GM23338 (cell line): ENCODE results near the gene UBAC1. TPM values are rescaled to one million over a fixed set of nuclear protein-coding genes. Genes with fewer than 3 reads are reported as not detected.

Experiments
- ATAC-seq: fragments of 200-7000 bp; cut with Tn5 transposase; 3 replicates; pipeline ENCODE4 v1.9.1; 2020
- DNase-seq: peaks from one replicate; pipeline ENCODE4 v3.0.0-alpha.2; 2015; ENCODE audit warnings: low spot score
- H2AFZ ChIP-seq: fragments of 200-600 bp; sonication (generic); 2 replicates; pipeline ENCODE4 v1.8.0; 2016; ENCODE audit warnings: antibody characterized with exemption, mild to moderate bottlenecking, moderate library complexity
- H3F3A ChIP-seq: fragments of 200-600 bp; sonication (generic); replicated peaks from 2 replicates; pipeline ENCODE4 v1.8.0; 2017; ENCODE audit warnings: antibody characterized with exemption, mixed run types, low read depth
- H3K27ac ChIP-seq: fragments of 200-600 bp; sonication (generic); 2 replicates; pipeline ENCODE4 v1.6.1; 2016; ENCODE audit warnings: low read depth
- H3K27me3 ChIP-seq: fragments of 200-600 bp; sonication (generic); 2 replicates; pipeline ENCODE4 v1.8.0; 2016; ENCODE audit warnings: mild to moderate bottlenecking, mixed run types, moderate library complexity; ENCODE audit not compliant: insufficient read depth
- H3K36me3 ChIP-seq: fragments of 200-600 bp; sonication (generic); 2 replicates; pipeline ENCODE4 v1.8.0; 2016; ENCODE audit warnings: mild to moderate bottlenecking; ENCODE audit not compliant: insufficient read depth
- H3K4me1 ChIP-seq: fragments of 200-600 bp; sonication (generic); 2 replicates; pipeline ENCODE4 v1.8.0; 2016; ENCODE audit warnings: mild to moderate bottlenecking, moderate library complexity; ENCODE audit not compliant: insufficient read depth
- H3K4me2 ChIP-seq: fragments of 200-600 bp; sonication (generic); 2 replicates; pipeline ENCODE4 v1.7.1; 2017; ENCODE audit warnings: mixed run types
- H3K4me3 ChIP-seq: fragments of 200-600 bp; sonication (generic); 2 replicates; pipeline ENCODE4 v1.6.1; 2016; ENCODE audit warnings: mixed run types
- H3K79me2 ChIP-seq: fragments of 200-600 bp; sonication (generic); replicated peaks from 2 replicates; pipeline ENCODE4 v1.8.0; 2017; ENCODE audit warnings: mild to moderate bottlenecking; ENCODE audit not compliant: insufficient read depth
- H3K9me2 ChIP-seq: fragments of 200-600 bp; sonication (generic); 2 replicates; pipeline ENCODE4 v1.8.0; 2017; ENCODE audit not compliant: insufficient read depth
- H4K20me1 ChIP-seq: fragments of 200-600 bp; sonication (generic); replicated peaks from 2 replicates; pipeline ENCODE4 v1.8.0; 2017; ENCODE audit warnings: mild to moderate bottlenecking; ENCODE audit not compliant: insufficient read depth
- H3K27ac Mint-ChIP-seq: 2 replicates; pipeline ENCODE4 v1.8.0; 2020; ENCODE audit warnings: inconsistent platforms, mild to moderate bottlenecking, moderate library complexity, mixed read lengths
- H3K27me3 Mint-ChIP-seq: 3 replicates; pipeline ENCODE4 v1.8.0; 2022; ENCODE audit warnings: low read depth, mild to moderate bottlenecking, moderate library complexity, mixed read lengths, inconsistent platforms; ENCODE audit not compliant: insufficient read depth, poor library complexity
- H3K36me3 Mint-ChIP-seq: 3 replicates; pipeline ENCODE4 v1.8.0; 2021; ENCODE audit warnings: low read depth, mild to moderate bottlenecking, inconsistent platforms, moderate library complexity, mixed read lengths
- H3K4me1 Mint-ChIP-seq: 3 replicates; pipeline ENCODE4 v1.8.0; 2020; ENCODE audit warnings: mild to moderate bottlenecking, inconsistent platforms, mixed read lengths
- H3K4me3 Mint-ChIP-seq: 3 replicates; pipeline ENCODE4 v1.8.0; 2021; ENCODE audit warnings: moderate library complexity, mild to moderate bottlenecking, inconsistent platforms, mixed read lengths
- H3K9me3 Mint-ChIP-seq: 3 replicates; pipeline ENCODE4 v1.8.0; 2020; ENCODE audit warnings: moderate library complexity, mild to moderate bottlenecking, inconsistent platforms, mixed read lengths
- CREB1 ChIP-seq: fragments of 250-450 bp; sonication (Bioruptor Pico); IDR thresholded peaks from 2 replicates; pipeline ENCODE4 v1.5.0; 2020; ENCODE audit warnings: low read depth, mild to moderate bottlenecking, moderate library complexity
- EZH2 ChIP-seq: fragments of 200-600 bp; sonication (generic); IDR thresholded peaks from one replicate; pipeline ENCODE4 v1.8.0; 2017; ENCODE audit warnings: antibody characterized with exemption, mild to moderate bottlenecking, low read depth; ENCODE audit not compliant: unreplicated experiment
- STAT1 ChIP-seq: IDR thresholded peaks from one replicate; pipeline ENCODE4 v1.6.1; 2016; ENCODE audit warnings: antibody characterized with exemption; ENCODE audit not compliant: unreplicated experiment
- ZNF114 ChIP-seq: fragments of 250-450 bp; sonication (Bioruptor Pico); IDR thresholded peaks from 2 replicates; pipeline ENCODE4 v1.5.0; 2020; ENCODE audit warnings: mild to moderate bottlenecking, moderate library complexity
- polyA plus RNA-seq: library from polyadenylated mRNA; unstranded; fragments of >200 nt; fragmentation: Nextera tagmentation; extraction: Ambion mirVana; gene quantifications from 2 replicates; pipeline ENCODE4 v1.2.1, GENCODE V29; 2016
- total RNA-seq: library from RNA; depleted of rRNA; stranded (reverse); fragments of >200 nt; shearing (Covaris generic); gene quantifications from 2 replicates; pipeline ENCODE4 v1.2.3, GENCODE V29; 2014
- TF ChIP-seq, protein P1 (sequence below): IDR thresholded peaks from one replicate; pipeline ENCODE4 v1.6.1; 2018; ENCODE audit warnings: antibody characterized with exemption; ENCODE audit not compliant: unreplicated experiment
- TF ChIP-seq, protein P2 (sequence below), 2 experiments: fragments of 200-600 bp in 1 of 2; sonication (generic) in 1 of 2; conservative IDR thresholded peaks; 2 replicates each; pipeline versions ENCODE4 v1.5.1 to v1.6.1; 2016 to 2017; ENCODE audit warnings: antibody characterized with exemption in 2 of 2, low read depth in 2 of 2, mild to moderate bottlenecking in 2 of 2, moderate library complexity in 1 of 2
- TF ChIP-seq, protein P3 (sequence below): fragments of 250-450 bp; sonication (Bioruptor Pico); IDR thresholded peaks from 2 replicates; pipeline ENCODE4 v1.5.0; 2020; ENCODE audit warnings: mild to moderate bottlenecking, moderate library complexity

Gene UBAC1
- total and polyA plus RNA-seq, 2 experiments from 2014 or later: 63.2 to 86.6 TPM

DNA sequence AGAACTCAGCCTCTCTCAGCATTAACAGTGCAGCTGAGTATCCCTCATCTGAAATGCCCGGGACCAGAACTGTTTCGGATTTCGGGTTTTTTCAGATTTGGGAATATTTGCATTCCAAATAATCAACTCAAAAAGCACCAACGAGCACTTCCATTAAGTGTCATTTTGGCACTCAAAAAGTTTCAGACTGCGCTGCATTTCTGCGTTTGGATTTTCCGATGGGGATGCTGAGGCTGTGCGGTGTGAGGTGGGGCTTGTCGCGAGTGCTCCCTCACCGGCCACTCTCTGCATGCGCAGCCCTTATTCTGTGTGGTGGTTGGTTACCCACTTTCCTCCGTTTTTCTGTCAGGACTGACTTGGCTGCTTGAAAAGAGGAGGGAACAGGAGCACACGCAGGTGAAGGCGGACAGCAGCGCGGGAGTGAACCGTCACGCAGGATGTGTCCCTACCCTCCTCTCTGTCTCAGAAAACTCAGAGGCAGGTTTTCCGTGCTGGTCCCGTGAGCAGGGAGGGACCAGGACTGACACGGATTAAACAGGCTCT lies 8.4 kb downstream of the UBAC1 start (continued):
- TF ChIP-seq, protein P1, sequence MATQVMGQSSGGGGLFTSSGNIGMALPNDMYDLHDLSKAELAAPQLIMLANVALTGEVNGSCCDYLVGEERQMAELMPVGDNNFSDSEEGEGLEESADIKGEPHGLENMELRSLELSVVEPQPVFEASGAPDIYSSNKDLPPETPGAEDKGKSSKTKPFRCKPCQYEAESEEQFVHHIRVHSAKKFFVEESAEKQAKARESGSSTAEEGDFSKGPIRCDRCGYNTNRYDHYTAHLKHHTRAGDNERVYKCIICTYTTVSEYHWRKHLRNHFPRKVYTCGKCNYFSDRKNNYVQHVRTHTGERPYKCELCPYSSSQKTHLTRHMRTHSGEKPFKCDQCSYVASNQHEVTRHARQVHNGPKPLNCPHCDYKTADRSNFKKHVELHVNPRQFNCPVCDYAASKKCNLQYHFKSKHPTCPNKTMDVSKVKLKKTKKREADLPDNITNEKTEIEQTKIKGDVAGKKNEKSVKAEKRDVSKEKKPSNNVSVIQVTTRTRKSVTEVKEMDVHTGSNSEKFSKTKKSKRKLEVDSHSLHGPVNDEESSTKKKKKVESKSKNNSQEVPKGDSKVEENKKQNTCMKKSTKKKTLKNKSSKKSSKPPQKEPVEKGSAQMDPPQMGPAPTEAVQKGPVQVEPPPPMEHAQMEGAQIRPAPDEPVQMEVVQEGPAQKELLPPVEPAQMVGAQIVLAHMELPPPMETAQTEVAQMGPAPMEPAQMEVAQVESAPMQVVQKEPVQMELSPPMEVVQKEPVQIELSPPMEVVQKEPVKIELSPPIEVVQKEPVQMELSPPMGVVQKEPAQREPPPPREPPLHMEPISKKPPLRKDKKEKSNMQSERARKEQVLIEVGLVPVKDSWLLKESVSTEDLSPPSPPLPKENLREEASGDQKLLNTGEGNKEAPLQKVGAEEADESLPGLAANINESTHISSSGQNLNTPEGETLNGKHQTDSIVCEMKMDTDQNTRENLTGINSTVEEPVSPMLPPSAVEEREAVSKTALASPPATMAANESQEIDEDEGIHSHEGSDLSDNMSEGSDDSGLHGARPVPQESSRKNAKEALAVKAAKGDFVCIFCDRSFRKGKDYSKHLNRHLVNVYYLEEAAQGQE: no peak

DNA sequence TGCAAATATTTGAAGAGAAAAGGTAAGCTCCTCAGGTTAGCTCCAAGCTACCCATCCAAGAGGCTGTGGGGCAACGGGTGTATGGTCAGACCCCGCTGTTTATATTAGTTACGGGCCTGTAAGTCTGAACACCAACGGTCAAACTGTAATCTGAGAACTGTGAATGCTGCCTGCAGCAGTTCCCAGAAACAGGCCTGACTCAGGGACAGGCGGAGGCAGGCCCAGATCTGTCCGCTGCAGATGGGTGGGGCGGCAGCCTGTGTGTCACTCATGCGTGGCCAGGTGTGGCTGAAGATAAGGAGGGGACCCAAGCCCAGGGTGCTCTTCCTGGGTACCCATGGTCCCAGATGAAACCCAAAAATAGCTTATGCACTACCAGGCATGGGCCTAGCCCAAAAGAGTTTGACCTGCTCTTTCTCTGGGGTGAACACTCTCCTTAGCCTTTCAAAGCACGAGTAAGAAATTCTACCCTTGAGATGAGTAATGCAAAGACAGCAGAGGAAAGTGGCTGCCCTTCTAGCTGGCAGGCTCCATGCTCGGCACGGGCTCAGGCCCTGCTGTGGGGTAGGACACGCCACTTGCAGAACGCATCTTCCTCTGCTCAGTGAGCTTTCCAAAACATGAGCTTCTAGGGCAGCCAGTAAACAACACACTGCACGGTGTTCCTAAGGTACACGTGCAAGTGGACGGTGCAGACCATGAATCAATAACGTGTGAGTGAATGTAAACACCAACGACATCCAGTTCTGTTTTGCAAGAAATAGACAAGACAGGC lies 9.1 kb downstream of the UBAC1 start:
- H4K20me1 ChIP-seq: 0 out of 2 replicates have a peak, but pooled peaks cover 7% of the 10 kb centered on the region
- no peak for DNase-seq
- Mint-ChIP-seq H3K4me1 (no peaks in the 10 kb centered on the region; the same call in 2 of the 3 replicates), H3K9me3 (no peaks in the 10 kb centered on the region), H3K4me3 (no peak overlapping the region), H3K36me3 (peaks cover 40% of the 10 kb centered on the region), H3K27ac (no peak overlapping the region), H3K27me3 (peaks cover 3% of the 10 kb centered on the region)
- H3K4me2 ChIP-seq: no peak overlapping the region
- peaks cover 21% of the 10 kb centered on the region for H3K79me2 ChIP-seq
- no peak overlapping the region for H2AFZ ChIP-seq
- no peak for ATAC-seq
- no peak overlapping the region for H3K27ac ChIP-seq
- 0 out of 2 replicates have a peak, but pooled peaks cover 3% of the 10 kb centered on the region for H3F3A ChIP-seq
- no peaks in the 10 kb centered on the region for H3K4me1 ChIP-seq
- peaks cover 13% of the 10 kb centered on the region for H3K36me3 ChIP-seq
- H3K27me3 ChIP-seq: no peaks in the 10 kb centered on the region
- no peaks in the 10 kb centered on the region for H3K9me2 ChIP-seq
- H3K4me3 ChIP-seq: no peak overlapping the region
- TF ChIP-seq STAT1: no peak
- TF ChIP-seq ZNF114 (CRISPR knock-in tag): no peak
- TF ChIP-seq, protein P1: no peak
- TF ChIP-seq, protein P2, sequence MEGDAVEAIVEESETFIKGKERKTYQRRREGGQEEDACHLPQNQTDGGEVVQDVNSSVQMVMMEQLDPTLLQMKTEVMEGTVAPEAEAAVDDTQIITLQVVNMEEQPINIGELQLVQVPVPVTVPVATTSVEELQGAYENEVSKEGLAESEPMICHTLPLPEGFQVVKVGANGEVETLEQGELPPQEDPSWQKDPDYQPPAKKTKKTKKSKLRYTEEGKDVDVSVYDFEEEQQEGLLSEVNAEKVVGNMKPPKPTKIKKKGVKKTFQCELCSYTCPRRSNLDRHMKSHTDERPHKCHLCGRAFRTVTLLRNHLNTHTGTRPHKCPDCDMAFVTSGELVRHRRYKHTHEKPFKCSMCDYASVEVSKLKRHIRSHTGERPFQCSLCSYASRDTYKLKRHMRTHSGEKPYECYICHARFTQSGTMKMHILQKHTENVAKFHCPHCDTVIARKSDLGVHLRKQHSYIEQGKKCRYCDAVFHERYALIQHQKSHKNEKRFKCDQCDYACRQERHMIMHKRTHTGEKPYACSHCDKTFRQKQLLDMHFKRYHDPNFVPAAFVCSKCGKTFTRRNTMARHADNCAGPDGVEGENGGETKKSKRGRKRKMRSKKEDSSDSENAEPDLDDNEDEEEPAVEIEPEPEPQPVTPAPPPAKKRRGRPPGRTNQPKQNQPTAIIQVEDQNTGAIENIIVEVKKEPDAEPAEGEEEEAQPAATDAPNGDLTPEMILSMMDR (conservative IDR thresholded peaks at IDR 0.05; ENCODE audit: low read depth in 2 of 2): no peak
- TF ChIP-seq, protein P3, sequence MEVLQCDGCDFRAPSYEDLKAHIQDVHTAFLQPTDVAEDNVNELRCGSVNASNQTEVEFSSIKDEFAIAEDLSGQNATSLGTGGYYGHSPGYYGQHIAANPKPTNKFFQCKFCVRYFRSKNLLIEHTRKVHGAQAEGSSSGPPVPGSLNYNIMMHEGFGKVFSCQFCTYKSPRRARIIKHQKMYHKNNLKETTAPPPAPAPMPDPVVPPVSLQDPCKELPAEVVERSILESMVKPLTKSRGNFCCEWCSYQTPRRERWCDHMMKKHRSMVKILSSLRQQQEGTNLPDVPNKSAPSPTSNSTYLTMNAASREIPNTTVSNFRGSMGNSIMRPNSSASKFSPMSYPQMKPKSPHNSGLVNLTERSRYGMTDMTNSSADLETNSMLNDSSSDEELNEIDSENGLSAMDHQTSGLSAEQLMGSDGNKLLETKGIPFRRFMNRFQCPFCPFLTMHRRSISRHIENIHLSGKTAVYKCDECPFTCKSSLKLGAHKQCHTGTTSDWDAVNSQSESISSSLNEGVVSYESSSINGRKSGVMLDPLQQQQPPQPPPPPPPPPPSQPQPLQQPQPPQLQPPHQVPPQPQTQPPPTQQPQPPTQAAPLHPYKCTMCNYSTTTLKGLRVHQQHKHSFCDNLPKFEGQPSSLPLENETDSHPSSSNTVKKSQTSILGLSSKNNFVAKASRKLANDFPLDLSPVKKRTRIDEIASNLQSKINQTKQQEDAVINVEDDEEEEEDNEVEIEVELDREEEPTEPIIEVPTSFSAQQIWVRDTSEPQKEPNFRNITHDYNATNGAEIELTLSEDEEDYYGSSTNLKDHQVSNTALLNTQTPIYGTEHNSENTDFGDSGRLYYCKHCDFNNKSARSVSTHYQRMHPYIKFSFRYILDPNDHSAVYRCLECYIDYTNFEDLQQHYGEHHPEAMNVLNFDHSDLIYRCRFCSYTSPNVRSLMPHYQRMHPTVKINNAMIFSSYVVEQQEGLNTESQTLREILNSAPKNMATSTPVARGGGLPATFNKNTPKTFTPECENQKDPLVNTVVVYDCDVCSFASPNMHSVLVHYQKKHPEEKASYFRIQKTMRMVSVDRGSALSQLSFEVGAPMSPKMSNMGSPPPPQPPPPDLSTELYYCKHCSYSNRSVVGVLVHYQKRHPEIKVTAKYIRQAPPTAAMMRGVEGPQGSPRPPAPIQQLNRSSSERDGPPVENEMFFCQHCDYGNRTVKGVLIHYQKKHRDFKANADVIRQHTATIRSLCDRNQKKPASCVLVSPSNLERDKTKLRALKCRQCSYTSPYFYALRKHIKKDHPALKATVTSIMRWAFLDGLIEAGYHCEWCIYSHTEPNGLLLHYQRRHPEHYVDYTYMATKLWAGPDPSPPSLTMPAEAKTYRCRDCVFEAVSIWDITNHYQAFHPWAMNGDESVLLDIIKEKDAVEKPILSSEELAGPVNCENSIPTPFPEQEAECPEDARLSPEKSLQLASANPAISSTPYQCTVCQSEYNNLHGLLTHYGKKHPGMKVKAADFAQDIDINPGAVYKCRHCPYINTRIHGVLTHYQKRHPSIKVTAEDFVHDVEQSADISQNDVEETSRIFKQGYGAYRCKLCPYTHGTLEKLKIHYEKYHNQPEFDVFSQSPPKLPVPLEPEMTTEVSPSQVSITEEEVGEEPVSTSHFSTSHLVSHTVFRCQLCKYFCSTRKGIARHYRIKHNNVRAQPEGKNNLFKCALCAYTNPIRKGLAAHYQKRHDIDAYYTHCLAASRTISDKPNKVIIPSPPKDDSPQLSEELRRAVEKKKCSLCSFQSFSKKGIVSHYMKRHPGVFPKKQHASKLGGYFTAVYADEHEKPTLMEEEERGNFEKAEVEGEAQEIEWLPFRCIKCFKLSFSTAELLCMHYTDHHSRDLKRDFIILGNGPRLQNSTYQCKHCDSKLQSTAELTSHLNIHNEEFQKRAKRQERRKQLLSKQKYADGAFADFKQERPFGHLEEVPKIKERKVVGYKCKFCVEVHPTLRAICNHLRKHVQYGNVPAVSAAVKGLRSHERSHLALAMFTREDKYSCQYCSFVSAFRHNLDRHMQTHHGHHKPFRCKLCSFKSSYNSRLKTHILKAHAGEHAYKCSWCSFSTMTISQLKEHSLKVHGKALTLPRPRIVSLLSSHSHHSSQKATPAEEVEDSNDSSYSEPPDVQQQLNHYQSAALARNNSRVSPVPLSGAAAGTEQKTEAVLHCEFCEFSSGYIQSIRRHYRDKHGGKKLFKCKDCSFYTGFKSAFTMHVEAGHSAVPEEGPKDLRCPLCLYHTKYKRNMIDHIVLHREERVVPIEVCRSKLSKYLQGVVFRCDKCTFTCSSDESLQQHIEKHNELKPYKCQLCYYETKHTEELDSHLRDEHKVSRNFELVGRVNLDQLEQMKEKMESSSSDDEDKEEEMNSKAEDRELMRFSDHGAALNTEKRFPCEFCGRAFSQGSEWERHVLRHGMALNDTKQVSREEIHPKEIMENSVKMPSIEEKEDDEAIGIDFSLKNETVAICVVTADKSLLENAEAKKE (CRISPR knock-in tag): no peak
- TF ChIP-seq CREB1 (CRISPR knock-in tag): no peak
- no peak for TF ChIP-seq EZH2
